H1 (cell line): ENCODE results near the gene SEMA4F. TPM values are rescaled to one million over a fixed set of nuclear protein-coding genes. Genes with fewer than 3 reads are reported as not detected.

Source experiments
- CTCF ChIA-PET: fragments of 300-600 bp; sonication (Branson Sonifier 250); formaldehyde crosslinking; loops from one replicate; lab custom pipeline; 2021; ENCODE audit not compliant: partially characterized antibody; lab: Charles Lee
- POLR2A ChIA-PET: fragments of 300-600 bp; sonication (Branson Sonifier 250); formaldehyde crosslinking; loops from one replicate; lab custom pipeline; 2021; ENCODE audit warnings: inconsistent platforms; ENCODE audit not compliant: partially characterized antibody; lab: Charles Lee
- DNase-seq, 2 experiments: peaks; one replicate each; pipeline versions ENCODE4 v3.0.0 to v3.0.0-alpha.2; 2010 to 2022; ENCODE audit warnings: low spot score in 2 of 2, low read depth in 1 of 2, mixed read lengths in 1 of 2
- FAIRE-seq: peaks from 2 replicates; lab custom pipeline; 2011; peaks lifted over from hg19 to GRCh38; lab: Jason Lieb, UNC
- H2AFZ ChIP-seq: 2 replicates; pipeline ENCODE4 v1.8.1; 2012; ENCODE audit warnings: low read length, inconsistent platforms
- H2AK5ac ChIP-seq: 2 replicates; pipeline ENCODE4 v1.6.1; 2013; ENCODE audit warnings: low read depth, low read length
- H2BK120ac ChIP-seq: replicated peaks from 2 replicates; pipeline ENCODE3; 2013; ENCODE audit warnings: low read depth, low read length, inconsistent platforms
- H2BK12ac ChIP-seq: 2 replicates; pipeline ENCODE4 v1.6.1; 2013; ENCODE audit warnings: low read depth, low read length
- H2BK15ac ChIP-seq: 2 replicates; pipeline ENCODE4 v1.6.1; 2013; ENCODE audit warnings: low read length
- H2BK20ac ChIP-seq: 2 replicates; pipeline ENCODE4 v1.6.1; 2013; ENCODE audit warnings: low read length
- H2BK5ac ChIP-seq: 2 replicates; pipeline ENCODE4 v1.6.1; 2013; ENCODE audit warnings: low read depth, low read length
- H3K14ac ChIP-seq: 2 replicates; pipeline ENCODE4 v1.6.1; 2013; ENCODE audit warnings: inconsistent platforms; ENCODE audit not compliant: insufficient read length
- H3K18ac ChIP-seq: 2 replicates; pipeline ENCODE4 v1.6.1; 2013; ENCODE audit warnings: low read length; ENCODE audit errors: extremely low read depth
- H3K23ac ChIP-seq: 2 replicates; pipeline ENCODE4 v1.6.1; 2013; ENCODE audit warnings: inconsistent platforms; ENCODE audit not compliant: insufficient read length
- H3K23me2 ChIP-seq: 2 replicates; pipeline ENCODE4 v1.6.1; 2013; ENCODE audit warnings: low read depth, low read length
- H3K27ac ChIP-seq: 2 replicates; pipeline ENCODE4 v1.6.1; 2011; ENCODE audit warnings: low read depth, low read length, inconsistent platforms
- H3K27me3 ChIP-seq, 4 experiments: replicated peaks in 1 of 4; 1 replicate in 1 of 4; 2 replicates in 3 of 4; pipeline versions ENCODE4 v1.6.1 to v1.8.1; 2011 to 2013; ENCODE audit warnings: low read length in 3 of 4, mild to moderate bottlenecking in 3 of 4, inconsistent platforms in 2 of 4, mixed read lengths in 2 of 4, moderate library complexity in 1 of 4; ENCODE audit not compliant: control insufficient read depth in 3 of 4, insufficient read depth in 3 of 4; ENCODE audit errors: extremely low read depth in 1 of 4
- H3K36me3 ChIP-seq, 4 experiments: 2 replicates each; pipeline versions ENCODE4 v1.6.1 to v1.8.1; 2011 to 2013; ENCODE audit warnings: mild to moderate bottlenecking in 4 of 4, low read length in 3 of 4, moderate library complexity in 2 of 4, control low read depth in 1 of 4, inconsistent platforms in 1 of 4; ENCODE audit not compliant: insufficient read depth in 4 of 4, control insufficient read depth in 2 of 4
- H3K4ac ChIP-seq: replicated peaks from 2 replicates; pipeline ENCODE3; 2013; ENCODE audit warnings: low read length, low read depth, mixed read lengths, inconsistent platforms; ENCODE audit not compliant: insufficient read length
- H3K4me1 ChIP-seq, 4 experiments: replicated peaks in 1 of 4; 1 replicate in 1 of 4; 2 replicates in 3 of 4; pipeline versions ENCODE4 v1.6.1 to v1.8.1; 2011 to 2013; ENCODE audit warnings: low read length in 3 of 4, inconsistent platforms in 2 of 4, mixed read lengths in 1 of 4; ENCODE audit not compliant: insufficient read depth in 4 of 4, control insufficient read depth in 3 of 4
- H3K4me2 ChIP-seq, 2 experiments: 2 replicates each; pipeline versions ENCODE4 v1.6.1 to v1.8.1; 2011 to 2013; ENCODE audit warnings: low read depth in 2 of 2, low read length in 2 of 2, control low read depth in 1 of 2, inconsistent platforms in 1 of 2, mild to moderate bottlenecking in 1 of 2; ENCODE audit not compliant: insufficient read depth in 1 of 2
- H3K4me3 ChIP-seq, 4 experiments: fragments of 200-600, 300-600 bp in 1 of 4; sonication (generic), shearing (Covaris generic), sonication (Bioruptor Twin) in 1 of 4; 2 replicates each; pipeline versions ENCODE4 v1.5.1 to v1.8.1; 2011 to 2016; ENCODE audit warnings: low read length in 4 of 4, low read depth in 3 of 4, control low read depth in 2 of 4, inconsistent platforms in 2 of 4, mild to moderate bottlenecking in 2 of 4, mixed read lengths in 1 of 4, moderate library complexity in 1 of 4; ENCODE audit not compliant: insufficient read depth in 2 of 4; ENCODE audit errors: extremely low read depth in 1 of 4
- H3K56ac ChIP-seq: replicated peaks from 2 replicates; pipeline ENCODE3; 2013; ENCODE audit warnings: low read depth, mild to moderate bottlenecking, mixed read lengths, low read length, inconsistent platforms; ENCODE audit not compliant: insufficient read length
- H3K79me1 ChIP-seq: 2 replicates; pipeline ENCODE4 v1.6.1; 2013; ENCODE audit warnings: low read depth, low read length, control low read depth
- H3K79me2 ChIP-seq, 2 experiments: 2 replicates each; pipeline versions ENCODE4 v1.6.1 to v1.8.1; 2012 to 2013; ENCODE audit warnings: low read length in 2 of 2, mild to moderate bottlenecking in 2 of 2, inconsistent platforms in 1 of 2; ENCODE audit not compliant: insufficient read depth in 2 of 2, control insufficient read depth in 1 of 2
- H3K9ac ChIP-seq, 4 experiments: replicated peaks in 1 of 4; 1 replicate in 1 of 4; 2 replicates in 3 of 4; pipeline versions ENCODE4 v1.6.1 to v1.8.1; 2011 to 2013; ENCODE audit warnings: low read depth in 3 of 4, low read length in 3 of 4, control low read depth in 2 of 4, mild to moderate bottlenecking in 2 of 4, moderate library complexity in 2 of 4, inconsistent platforms in 1 of 4; ENCODE audit errors: extremely low read depth in 1 of 4
- H3K9me3 ChIP-seq, 2 experiments: 2 replicates each; pipeline versions ENCODE4 v1.6.1 to v1.8.1; 2012 to 2013; ENCODE audit warnings: mild to moderate bottlenecking in 2 of 2, moderate library complexity in 2 of 2, control low read depth in 1 of 2, inconsistent platforms in 1 of 2, low read depth in 1 of 2, low read length in 1 of 2, mixed read lengths in 1 of 2; ENCODE audit not compliant: insufficient read depth in 2 of 2
- H4K20me1 ChIP-seq, 2 experiments: replicated peaks in 1 of 2; 2 replicates each; pipeline versions ENCODE3 to v1.8.1; 2011 to 2013; ENCODE audit warnings: inconsistent platforms in 2 of 2, low read length in 2 of 2, mild to moderate bottlenecking in 1 of 2; ENCODE audit not compliant: insufficient read depth in 2 of 2, control insufficient read depth in 1 of 2
- H4K5ac ChIP-seq: 2 replicates; pipeline ENCODE4 v1.6.1; 2013; ENCODE audit warnings: low read length, low read depth, mixed read lengths, inconsistent platforms; ENCODE audit not compliant: insufficient read length
- H4K8ac ChIP-seq: 2 replicates; pipeline ENCODE4 v1.8.0; 2013; ENCODE audit warnings: mild to moderate bottlenecking, moderate library complexity, low read length, inconsistent platforms; ENCODE audit not compliant: insufficient read depth; ENCODE audit errors: extremely low read depth
- H4K91ac ChIP-seq: replicated peaks from 2 replicates; pipeline ENCODE3; 2013; ENCODE audit warnings: low read length, mixed read lengths, inconsistent platforms; ENCODE audit not compliant: insufficient read length
- ASH2L ChIP-seq: fragments of 200-600, 300-600 bp; sonication (generic); IDR thresholded peaks from one replicate; pipeline ENCODE4 v1.7.1; 2017; ENCODE audit warnings: low read length
- BRCA1 ChIP-seq: IDR thresholded peaks from 2 replicates; pipeline ENCODE4 v1.6.1; 2012; ENCODE audit warnings: low read depth, low read length, improper control_type of control experiment
- CREB1 ChIP-seq: IDR thresholded peaks from 2 replicates; pipeline ENCODE4 v1.6.1; 2012; ENCODE audit warnings: inconsistent platforms
- HDAC6 ChIP-seq: IDR thresholded peaks from one replicate; pipeline ENCODE4 v1.7.1; 2012; ENCODE audit warnings: low read depth, mild to moderate bottlenecking, inconsistent platforms, low read length, moderate library complexity
- POLR2A ChIP-seq, 2 experiments: IDR thresholded peaks; 1 replicate in 1 of 2; 2 replicates in 1 of 2; pipeline ENCODE4 v1.6.1; 2011; ENCODE audit warnings: low read depth in 2 of 2, low read length in 2 of 2, mild to moderate bottlenecking in 2 of 2; ENCODE audit errors: control extremely low read depth in 1 of 2
- RAD21 ChIP-seq, 2 experiments: IDR thresholded peaks in 1 of 2; conservative IDR thresholded peaks in 1 of 2; 2 replicates each; pipeline ENCODE4 v1.6.1; 2011; ENCODE audit warnings: low read depth in 2 of 2, low read length in 2 of 2, improper control_type of control experiment in 1 of 2, inconsistent platforms in 1 of 2, mild to moderate bottlenecking in 1 of 2, moderate library complexity in 1 of 2
- RNF2 ChIP-seq: fragments of 200-900, 300-1000 bp; sonication (generic); IDR thresholded peaks from 2 replicates; pipeline ENCODE4 v1.7.1; 2016; ENCODE audit warnings: borderline replicate concordance, low read depth, mild to moderate bottlenecking, antibody characterized with exemption, low read length; ENCODE audit not compliant: poor library complexity, severe bottlenecking; ENCODE audit errors: missing control alignments
- TCF12 ChIP-seq: IDR thresholded peaks from 2 replicates; pipeline ENCODE4 v1.6.1; 2011; ENCODE audit warnings: low read depth, mild to moderate bottlenecking, low read length
- ZNF274 ChIP-seq: IDR thresholded peaks from 2 replicates; pipeline ENCODE4 v1.7.0; 2012; ENCODE audit warnings: low read length, borderline replicate concordance; ENCODE audit errors: extremely low read depth
- polyA plus RNA-seq, 7 experiments: library from polyadenylated mRNA; depleted of rRNA in 3 of 7; stranded (reverse) in 5 of 7; unstranded in 2 of 7; fragments of >200 nt in 5 of 7; fragments of 200-250 nt in 2 of 7; gene quantifications; 1 replicate in 5 of 7; 2 replicates in 1 of 7; 4 replicates in 1 of 7; pipeline versions ENCODE4 v1.2.1 to v1.2.3, GENCODE V29; 2011 to 2013; ENCODE audit warnings: missing spikeins in 2 of 7, mixed read lengths in 2 of 7
- total RNA-seq: library from RNA; stranded (reverse); fragmentation: NEBNext Ultra II Directional; extraction: Animal tissue kit (Norgen Biotek cat#: 25700); gene quantifications from 2 replicates; pipeline ENCODE4 v1.2.1, GENCODE V29; 2021

SEMA4F gene
- total and polyA plus RNA-seq, 2 of the 8 experiments (the other 6 are each of a cell fraction or from before 2014, with no cell fraction given): 3.3 to 3.4 TPM

DNA sequence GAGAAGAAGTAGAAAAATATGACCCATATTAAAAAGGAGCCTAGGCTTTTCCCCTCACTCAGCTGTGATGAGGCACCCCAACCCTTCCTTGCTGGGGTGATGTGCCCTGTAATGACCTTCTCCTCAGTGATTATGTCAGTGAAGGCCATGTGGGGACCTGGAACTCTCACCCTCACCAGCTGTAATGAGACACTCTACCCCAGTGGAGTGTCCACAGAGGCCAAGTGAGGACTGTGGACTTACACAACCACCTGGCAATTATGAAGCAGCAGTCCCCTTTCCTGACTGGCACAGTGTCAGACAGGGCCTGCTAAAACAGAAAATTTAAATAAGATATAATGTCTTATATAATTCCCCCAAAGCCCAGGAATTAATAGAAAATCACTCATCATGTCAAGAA lies 54.2 kb downstream of the SEMA4F start:
- no peaks in the 10 kb centered on the region for H3K23me2 ChIP-seq
- H3K4ac ChIP-seq: no peak overlapping the region
- no peak overlapping the region for H4K8ac ChIP-seq
- H3K27me3 ChIP-seq: no peaks in the 10 kb centered on the region
- no peak overlapping the region for H2BK120ac ChIP-seq
- H2BK12ac ChIP-seq: no peak overlapping the region
- FAIRE-seq (no peak), DNase-seq (no peak)
- H4K20me1 ChIP-seq: no peaks in the 10 kb centered on the region
- no peak overlapping the region for H4K5ac ChIP-seq
- H3K4me2 ChIP-seq: no peak overlapping the region
- ChIA-PET CTCF (no interaction called here), POLR2A (no interaction called here)
- H3K4me1 ChIP-seq: no peaks in the 10 kb centered on the region
- H2AFZ ChIP-seq: no peak overlapping the region
- TF ChIP-seq TCF12 (no peak), HDAC6 (no peak), CREB1 (no peak), RAD21 (IDR thresholded peaks at IDR 0.05 in 1 of 2, conservative IDR thresholded peaks at IDR 0.05 in 1 of 2; ENCODE audit: low read depth in 2 of 2, low read length in 2 of 2) (no peak), RNF2 (no peak), POLR2A (IDR thresholded peaks at IDR 0.05; ENCODE audit: control extremely low read depth in 1 of 2, low read depth in 2 of 2, low read length in 2 of 2) (no peak), BRCA1 (no peak), ASH2L (no peak), ZNF274 (no peak)
- H3K79me2 ChIP-seq: no peaks in the 10 kb centered on the region
- no peak overlapping the region for H3K9ac ChIP-seq
- H2BK15ac ChIP-seq: no peak overlapping the region
- H3K18ac ChIP-seq: no peak overlapping the region
- no peaks in the 10 kb centered on the region for H3K36me3 ChIP-seq
- H2BK20ac ChIP-seq: no peak overlapping the region
- H3K79me1 ChIP-seq: no peaks in the 10 kb centered on the region
- H4K91ac ChIP-seq: no peak overlapping the region
- no peaks in the 10 kb centered on the region for H3K9me3 ChIP-seq
- no peak overlapping the region for H2BK5ac ChIP-seq
- no peak overlapping the region for H2AK5ac ChIP-seq
- H3K4me3 ChIP-seq: no peak overlapping the region
- H3K14ac ChIP-seq: no peak overlapping the region
- no peak overlapping the region for H3K56ac ChIP-seq
- H3K27ac ChIP-seq: no peak overlapping the region
- no peak overlapping the region for H3K23ac ChIP-seq
